ENCODE data around the gene NAA38.

NAA38 gene

DNA sequence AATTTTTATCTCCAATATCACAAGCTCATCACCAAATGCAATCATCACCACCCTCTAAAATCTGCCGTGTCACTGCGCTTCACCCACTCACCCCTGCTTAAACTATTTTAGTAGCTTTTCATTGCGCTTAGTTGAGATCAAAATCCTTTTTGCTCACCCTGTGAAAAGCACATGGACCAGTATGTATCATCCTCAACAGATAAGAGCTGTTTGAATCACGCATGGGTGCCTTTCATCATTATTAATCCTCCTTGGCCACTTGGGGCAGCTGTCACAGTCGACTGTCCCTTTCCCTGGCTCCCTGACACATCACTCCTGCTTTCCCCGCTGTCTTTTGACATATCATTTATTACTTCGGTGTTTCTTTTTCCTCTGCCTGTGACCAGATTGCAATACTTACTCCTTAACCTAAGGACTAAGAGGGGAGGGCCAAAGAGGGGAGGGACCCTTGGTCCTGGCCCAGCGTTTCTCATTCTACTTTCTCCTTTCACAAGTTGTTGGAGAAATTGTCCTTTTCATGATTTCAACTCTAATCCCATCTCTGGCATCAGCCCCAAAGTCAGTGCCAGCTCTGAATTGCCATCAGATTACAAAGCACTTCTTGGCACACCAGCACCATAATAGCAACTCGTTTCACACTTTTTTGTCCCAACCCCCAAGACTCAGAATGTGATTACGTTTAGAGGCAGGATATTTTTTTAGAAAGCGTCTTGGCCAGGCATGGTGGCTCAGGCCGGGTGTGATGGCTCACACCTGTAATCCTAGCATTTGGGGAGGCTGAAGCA lies 32.0 kb downstream of the NAA38 start:
- no peaks in the 10 kb centered on the region for H3K79me2 ChIP-seq (ENCODE audit: insufficient read depth, low read length)
- no peak overlapping the region for H3K4me3 ChIP-seq (ENCODE audit: low read depth, low read length, poor library complexity, severe bottlenecking)
- no peaks in the 10 kb centered on the region for H3K9me3 ChIP-seq (ENCODE audit: low read length)
- no peaks in the 10 kb centered on the region for H3K27me3 ChIP-seq (ENCODE audit: insufficient read depth, low read length)
- H3K4me1 ChIP-seq (ENCODE audit: insufficient read depth, low read length, severe bottlenecking): no peaks in the 10 kb centered on the region
- no peaks in the 10 kb centered on the region for H3F3A ChIP-seq (ENCODE audit: insufficient read depth, low read length)
- no peak overlapping the region for H3K27ac ChIP-seq (ENCODE audit: low read depth, low read length, poor library complexity, severe bottlenecking)
- no peak for TF ChIP-seq EZH2 (IDR thresholded peaks at IDR 0.05; ENCODE audit: borderline replicate concordance, low read length)
- TF ChIP-seq, protein P1, sequence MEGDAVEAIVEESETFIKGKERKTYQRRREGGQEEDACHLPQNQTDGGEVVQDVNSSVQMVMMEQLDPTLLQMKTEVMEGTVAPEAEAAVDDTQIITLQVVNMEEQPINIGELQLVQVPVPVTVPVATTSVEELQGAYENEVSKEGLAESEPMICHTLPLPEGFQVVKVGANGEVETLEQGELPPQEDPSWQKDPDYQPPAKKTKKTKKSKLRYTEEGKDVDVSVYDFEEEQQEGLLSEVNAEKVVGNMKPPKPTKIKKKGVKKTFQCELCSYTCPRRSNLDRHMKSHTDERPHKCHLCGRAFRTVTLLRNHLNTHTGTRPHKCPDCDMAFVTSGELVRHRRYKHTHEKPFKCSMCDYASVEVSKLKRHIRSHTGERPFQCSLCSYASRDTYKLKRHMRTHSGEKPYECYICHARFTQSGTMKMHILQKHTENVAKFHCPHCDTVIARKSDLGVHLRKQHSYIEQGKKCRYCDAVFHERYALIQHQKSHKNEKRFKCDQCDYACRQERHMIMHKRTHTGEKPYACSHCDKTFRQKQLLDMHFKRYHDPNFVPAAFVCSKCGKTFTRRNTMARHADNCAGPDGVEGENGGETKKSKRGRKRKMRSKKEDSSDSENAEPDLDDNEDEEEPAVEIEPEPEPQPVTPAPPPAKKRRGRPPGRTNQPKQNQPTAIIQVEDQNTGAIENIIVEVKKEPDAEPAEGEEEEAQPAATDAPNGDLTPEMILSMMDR (IDR thresholded peaks at IDR 0.05; ENCODE audit: low read length): no peak
- no peak overlapping the region for H3K9ac ChIP-seq (ENCODE audit: low read length)
- H2AFZ ChIP-seq (ENCODE audit: low read length): no peak overlapping the region
- no peaks in the 10 kb centered on the region for H4K20me1 ChIP-seq (ENCODE audit: insufficient read depth, low read length)
- H3K9me2 ChIP-seq (ENCODE audit: low read depth, low read length): no peaks in the 10 kb centered on the region
- H3K36me3 ChIP-seq (ENCODE audit: insufficient read depth, low read length): no peaks in the 10 kb centered on the region
- no peak overlapping the region for H3K4me2 ChIP-seq (ENCODE audit: low read length)

DNA sequence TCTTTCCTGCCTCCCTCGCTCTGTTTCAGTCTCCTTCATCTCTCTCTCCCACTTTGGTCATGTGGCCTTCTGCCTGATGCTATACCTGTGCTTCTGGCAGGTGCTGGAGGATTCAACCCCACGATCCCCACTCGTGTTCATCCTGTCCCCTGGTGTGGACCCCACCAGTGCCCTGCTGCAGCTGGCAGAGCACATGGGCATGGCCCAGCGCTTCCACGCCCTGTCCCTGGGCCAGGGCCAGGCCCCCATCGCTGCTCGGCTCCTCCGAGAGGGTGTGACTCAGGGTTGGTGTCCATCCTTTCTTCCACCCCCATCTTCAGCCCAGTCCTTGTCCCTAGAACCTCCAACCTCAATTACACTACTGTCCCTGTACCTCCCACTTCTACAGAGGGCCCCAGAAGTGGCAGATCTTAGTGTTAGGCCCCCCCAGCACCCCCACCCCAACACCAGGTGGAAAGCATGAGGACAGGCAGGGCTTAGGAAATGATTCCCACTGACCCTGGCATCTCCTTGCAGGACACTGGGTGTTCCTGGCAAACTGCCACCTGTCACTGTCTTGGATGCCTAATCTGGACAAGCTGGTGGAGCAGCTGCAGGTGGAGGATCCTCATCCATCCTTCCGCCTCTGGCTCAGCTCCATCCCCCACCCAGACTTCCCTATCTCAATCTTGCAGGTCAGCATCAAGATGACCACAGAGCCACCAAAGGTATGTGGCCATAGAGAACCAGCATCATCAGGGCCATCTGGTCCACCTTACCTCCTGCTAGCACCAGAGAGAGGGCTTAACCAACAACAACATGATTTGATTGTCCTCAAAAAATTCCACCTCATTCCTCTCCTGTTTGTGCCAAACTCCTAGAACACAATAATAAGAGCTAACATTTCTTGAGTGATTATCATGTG lies 33.1 kb downstream of the NAA38 start:
- no peak for TF ChIP-seq EZH2 (IDR thresholded peaks at IDR 0.05; ENCODE audit: borderline replicate concordance, low read length)
- TF ChIP-seq, protein P1 (IDR thresholded peaks at IDR 0.05; ENCODE audit: low read length): no peak
- Histone ChIP-seq H3K36me3 (ENCODE audit: insufficient read depth, low read length) (no peaks in the 10 kb centered on the region), H4K20me1 (ENCODE audit: insufficient read depth, low read length) (no peaks in the 10 kb centered on the region), H2AFZ (ENCODE audit: low read length) (no peak overlapping the region), H3K9me3 (ENCODE audit: low read length) (no peaks in the 10 kb centered on the region), H3K27ac (ENCODE audit: low read depth, low read length, poor library complexity, severe bottlenecking) (no peak overlapping the region), H3F3A (ENCODE audit: insufficient read depth, low read length) (no peaks in the 10 kb centered on the region), H3K9ac (ENCODE audit: low read length) (no peak overlapping the region), H3K79me2 (ENCODE audit: insufficient read depth, low read length) (no peaks in the 10 kb centered on the region), H3K9me2 (ENCODE audit: low read depth, low read length) (no peaks in the 10 kb centered on the region), H3K4me1 (ENCODE audit: insufficient read depth, low read length, severe bottlenecking) (no peaks in the 10 kb centered on the region), H3K4me3 (ENCODE audit: low read depth, low read length, poor library complexity, severe bottlenecking) (no peak overlapping the region), H3K27me3 (ENCODE audit: insufficient read depth, low read length) (no peaks in the 10 kb centered on the region; the same call in 1 of the 2 replicates), H3K4me2 (ENCODE audit: low read length) (no peak overlapping the region)

DNA sequence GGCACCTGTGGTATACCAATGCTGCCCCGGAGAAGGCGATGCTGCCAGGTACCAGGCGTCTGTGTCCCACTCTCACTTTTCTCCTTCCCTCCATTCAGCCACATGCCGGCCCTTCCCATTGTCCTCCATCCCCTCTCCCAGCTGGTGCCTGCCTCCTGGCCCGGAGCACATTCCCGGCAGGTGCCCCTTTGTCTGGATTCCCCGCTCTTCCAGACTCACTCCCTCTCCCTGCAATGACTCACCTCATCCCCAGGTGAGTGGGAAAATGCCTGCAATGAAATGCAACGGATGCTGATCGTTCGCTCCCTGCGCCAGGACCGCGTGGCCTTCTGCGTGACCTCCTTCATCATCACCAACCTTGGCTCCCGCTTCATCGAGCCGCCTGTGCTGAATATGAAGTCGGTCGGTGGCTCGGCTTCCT lies 33.8 kb downstream of the NAA38 start:
- Histone ChIP-seq H3K27me3 (ENCODE audit: insufficient read depth, low read length) (no peaks in the 10 kb centered on the region; the same call in 1 of the 2 replicates), H3F3A (ENCODE audit: insufficient read depth, low read length) (no peaks in the 10 kb centered on the region), H3K9me2 (ENCODE audit: low read depth, low read length) (no peaks in the 10 kb centered on the region), H3K4me2 (ENCODE audit: low read length) (no peak overlapping the region), H3K4me1 (ENCODE audit: insufficient read depth, low read length, severe bottlenecking) (no peaks in the 10 kb centered on the region), H3K9me3 (ENCODE audit: low read length) (no peaks in the 10 kb centered on the region), H4K20me1 (ENCODE audit: insufficient read depth, low read length) (no peaks in the 10 kb centered on the region), H3K79me2 (ENCODE audit: insufficient read depth, low read length) (no peaks in the 10 kb centered on the region), H3K27ac (ENCODE audit: low read depth, low read length, poor library complexity, severe bottlenecking) (no peak overlapping the region), H2AFZ (ENCODE audit: low read length) (no peak overlapping the region), H3K9ac (ENCODE audit: low read length) (no peak overlapping the region), H3K4me3 (ENCODE audit: low read depth, low read length, poor library complexity, severe bottlenecking) (no peak overlapping the region), H3K36me3 (ENCODE audit: insufficient read depth, low read length) (no peaks in the 10 kb centered on the region)
- no peak for TF ChIP-seq EZH2 (IDR thresholded peaks at IDR 0.05; ENCODE audit: borderline replicate concordance, low read length)
- TF ChIP-seq, protein P1 (IDR thresholded peaks at IDR 0.05; ENCODE audit: low read length): no peak

Data from OCI-LY1 (cell line).